Mucosa of descending colon (tissue), 3 donors: Measurements from ENCODE around the gene BAX. TPM values are rescaled to one million over a fixed set of nuclear protein-coding genes. Genes with fewer than 3 reads are reported as not detected.

Source experiments
- ATAC-seq: fragments of 200-7000 bp; cut with Tn5 transposase; one replicate; pipeline ENCODE4 v1.9.1; 2020; ENCODE audit warnings: mild to moderate bottlenecking, moderate library complexity
- DNase-seq, 3 donors: peaks; one replicate each; pipeline ENCODE4 v3.0.0-alpha.2; 2020
- H3K36me3 ChIP-seq: fragments of 200-600 bp; one replicate; pipeline ENCODE4 v1.8.0; 2021; ENCODE audit warnings: low read depth, mild to moderate bottlenecking
- H3K4me1 ChIP-seq: fragments of 200-600 bp; one replicate; pipeline ENCODE4 v1.8.0; 2021; ENCODE audit warnings: low read depth, mild to moderate bottlenecking
- H3K4me3 ChIP-seq: fragments of 200-600 bp; one replicate; pipeline ENCODE4 v1.8.0; 2021; ENCODE audit warnings: mild to moderate bottlenecking
- H3K9me3 ChIP-seq: fragments of 200-600 bp; one replicate; pipeline ENCODE4 v1.8.0; 2021; ENCODE audit warnings: mild to moderate bottlenecking
- CTCF ChIP-seq: fragments of 200-600 bp; IDR thresholded peaks from one replicate; pipeline ENCODE4 v1.8.0; 2022; ENCODE audit warnings: antibody characterized with exemption, mild to moderate bottlenecking
- intact Hi-C, 2 donors: fragments of 100-400 bp; cut with DNase I in 1 of 2; cut with micrococcal nuclease in 1 of 2; formaldehyde crosslinking; loops; one replicate each; pipeline versions ENCODE4 v1.11.0 to v1.11.1; 2022; cut with DNase I, micrococcal nuclease
- total RNA-seq, 3 donors: library from RNA; stranded (reverse); fragmentation: NEBNext Ultra II Directional in 2 of 3; extraction: Animal tissue kit (Norgen Biotek cat#: 25700) in 2 of 3; gene quantifications; one replicate each; pipeline versions ENCODE4 v1.2.1 to v1.2.4, GENCODE V29; 2021 to 2023
- donor health status: DM: no; HTN: no; CAD: no; lungs with moderate emphysema.
- donor health status: DM: no; HTN: no; CAD: no.
- donor health status: DM: no; HTN: yes; CAD: no.

The BAX gene
- total RNA-seq, 3 donors from 2014 or later = 90.2 to 128 (median 125) TPM

- Histone ChIP-seq H3K36me3 (no peaks in the 10 kb centered on the region), H3K4me3 (no peak overlapping the region), H3K9me3 (peaks cover 4% of the 10 kb centered on the region), H3K4me1 (peaks cover 9% of the 10 kb centered on the region)
- TF ChIP-seq CTCF = no peak
- ATAC-seq (no peak), DNase-seq (no peak)
- intact Hi-C loops = no loop called here
These were observed 16.4 kb upstream of the BAX start for GRCh38 chr19:48938256-48938655.

- ATAC-seq = no peak
- Histone ChIP-seq H3K4me3 (no peak overlapping the region), H3K36me3 (no peaks in the 10 kb centered on the region), H3K4me1 (no peaks in the 10 kb centered on the region), H3K9me3 (peaks cover 4% of the 10 kb centered on the region)
- intact Hi-C loops = no loop called here
- no peak for TF ChIP-seq CTCF
- no peak for DNase-seq
These were observed 13.8 kb upstream of the BAX start for GRCh38 chr19:48940902-48941301.

- no peak for ATAC-seq
- H3K4me1 ChIP-seq = no peaks in the 10 kb centered on the region
- H3K9me3 ChIP-seq = peaks cover 9% of the 10 kb centered on the region
- TF ChIP-seq CTCF = no peak
- H3K4me3 ChIP-seq = no peak overlapping the region
- H3K36me3 ChIP-seq = no peaks in the 10 kb centered on the region
- intact Hi-C loops = no loop called here
- no peak for DNase-seq
These were observed 11.6 kb upstream of the BAX start for GRCh38 chr19:48943081-48943480.

GRCh38 chr19:48945415-48945814, 9.3 kb upstream of the BAX start:
- no peak for ATAC-seq

GRCh38 chr19:48945817-48946216, 8.9 kb upstream of the BAX start:
- no peak for TF ChIP-seq CTCF

More at GRCh38 chr19:48945415-48945814, 9.3 kb upstream of the BAX start:
- no peaks in the 10 kb centered on the region for H3K36me3 ChIP-seq
- no peak for TF ChIP-seq CTCF
- no peak for DNase-seq
- H3K4me3 ChIP-seq = no peak overlapping the region
- intact Hi-C loops = no loop called here
- peaks cover 9% of the 10 kb centered on the region for H3K9me3 ChIP-seq
- H3K4me1 ChIP-seq = no peaks in the 10 kb centered on the region

More at GRCh38 chr19:48945817-48946216, 8.9 kb upstream of the BAX start:
- Histone ChIP-seq H3K36me3 (no peaks in the 10 kb centered on the region), H3K9me3 (peaks cover 7% of the 10 kb centered on the region), H3K4me1 (no peaks in the 10 kb centered on the region), H3K4me3 (no peak overlapping the region)
- intact Hi-C loops = no loop called here
- DNase-seq (no peak), ATAC-seq (no peak)
